Sigmoid colon (tissue), 4 donors: ENCODE data around the gene NRP2.

Source experiments
- EP300 ChIP-seq, 4 donors: sonication (generic); formaldehyde crosslinking; IDR thresholded peaks; one replicate each; pipeline ENCODE4 v1.6.1; 2017; ENCODE audit warnings: antibody characterized with exemption in 4 of 4
- POLR2A ChIP-seq, 2 donors: fragments of 450-650 bp; IDR thresholded peaks; one replicate each; pipeline ENCODE4 v1.6.1; 2016; ENCODE audit warnings: antibody characterized with exemption in 2 of 2, mild to moderate bottlenecking in 2 of 2, moderate library complexity in 2 of 2
- TF ChIP-seq, protein P1 (sequence below), 4 experiments: fragments of 450-650 bp in 3 of 4; fragments of 200-600 bp in 1 of 4; IDR thresholded peaks; one replicate each; pipeline ENCODE4 v1.5.1; 2016 to 2019; ENCODE audit warnings: antibody characterized with exemption in 4 of 4, mild to moderate bottlenecking in 3 of 4, moderate library complexity in 2 of 4

DNA sequence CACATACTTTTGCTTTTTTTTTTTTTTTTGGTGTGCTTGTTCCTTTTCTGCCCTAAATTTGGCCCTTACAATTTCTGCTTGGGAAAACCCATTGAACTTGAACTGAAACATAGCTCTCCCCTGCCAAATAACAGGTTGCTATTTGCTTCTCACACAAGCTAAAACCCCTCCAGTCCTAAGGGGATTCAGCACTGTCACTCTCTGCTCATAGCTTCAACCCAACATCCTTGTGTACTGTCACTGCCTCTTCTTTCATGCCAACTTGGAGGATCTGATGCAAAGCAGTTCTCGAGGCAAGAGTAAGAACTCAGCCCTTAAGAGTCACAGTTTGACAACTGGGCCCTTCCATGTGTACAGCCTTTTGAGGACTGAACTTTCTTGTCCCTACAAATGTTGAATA lies 30.6 kb upstream of the NRP2 start:
- TF ChIP-seq, protein P1, sequence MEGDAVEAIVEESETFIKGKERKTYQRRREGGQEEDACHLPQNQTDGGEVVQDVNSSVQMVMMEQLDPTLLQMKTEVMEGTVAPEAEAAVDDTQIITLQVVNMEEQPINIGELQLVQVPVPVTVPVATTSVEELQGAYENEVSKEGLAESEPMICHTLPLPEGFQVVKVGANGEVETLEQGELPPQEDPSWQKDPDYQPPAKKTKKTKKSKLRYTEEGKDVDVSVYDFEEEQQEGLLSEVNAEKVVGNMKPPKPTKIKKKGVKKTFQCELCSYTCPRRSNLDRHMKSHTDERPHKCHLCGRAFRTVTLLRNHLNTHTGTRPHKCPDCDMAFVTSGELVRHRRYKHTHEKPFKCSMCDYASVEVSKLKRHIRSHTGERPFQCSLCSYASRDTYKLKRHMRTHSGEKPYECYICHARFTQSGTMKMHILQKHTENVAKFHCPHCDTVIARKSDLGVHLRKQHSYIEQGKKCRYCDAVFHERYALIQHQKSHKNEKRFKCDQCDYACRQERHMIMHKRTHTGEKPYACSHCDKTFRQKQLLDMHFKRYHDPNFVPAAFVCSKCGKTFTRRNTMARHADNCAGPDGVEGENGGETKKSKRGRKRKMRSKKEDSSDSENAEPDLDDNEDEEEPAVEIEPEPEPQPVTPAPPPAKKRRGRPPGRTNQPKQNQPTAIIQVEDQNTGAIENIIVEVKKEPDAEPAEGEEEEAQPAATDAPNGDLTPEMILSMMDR (IDR thresholded peaks at IDR 0.05) = no peak
- TF ChIP-seq EP300 (IDR thresholded peaks at IDR 0.05) (no peak), POLR2A (IDR thresholded peaks at IDR 0.05) (no peak)
